ENCODE results near the gene SH2B3.

DNA sequence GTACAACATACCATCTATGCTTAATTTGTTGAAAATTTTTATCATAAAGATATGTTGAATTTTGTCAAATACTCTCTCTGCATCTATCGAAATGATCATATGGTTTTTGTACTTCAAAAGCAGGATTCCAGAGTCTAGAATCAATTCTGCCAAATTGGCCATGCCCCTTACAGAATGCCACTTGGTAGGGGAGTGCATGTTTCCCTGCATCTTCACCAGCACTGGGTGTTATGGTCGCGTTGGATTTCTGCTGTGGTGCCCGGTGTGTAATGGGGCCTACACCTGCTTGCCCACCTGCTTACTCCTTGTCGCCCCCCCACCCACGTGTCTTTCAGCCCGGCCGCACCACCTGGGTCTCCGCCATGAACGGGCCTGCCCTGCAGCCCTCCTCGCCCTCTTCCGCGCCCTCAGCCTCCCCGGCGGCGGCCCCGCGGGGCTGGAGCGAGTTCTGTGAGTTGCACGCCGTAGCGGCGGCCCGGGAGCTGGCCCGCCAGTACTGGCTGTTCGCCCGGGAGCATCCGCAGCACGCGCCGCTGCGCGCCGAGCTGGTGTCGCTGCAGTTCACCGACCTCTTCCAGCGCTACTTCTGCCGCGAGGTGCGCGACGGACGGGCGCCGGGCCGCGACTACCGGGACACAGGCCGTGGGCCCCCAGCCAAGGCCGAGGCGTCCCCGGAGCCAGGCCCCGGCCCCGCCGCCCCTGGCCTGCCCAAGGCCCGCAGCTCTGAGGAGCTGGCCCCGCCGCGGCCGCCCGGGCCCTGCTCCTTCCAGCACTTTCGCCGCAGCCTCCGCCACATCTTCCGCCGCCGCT lies 12.3 kb downstream of the SH2B3 start:
- TF ChIP-seq EZH2 (IDR thresholded peaks at IDR 0.05; ENCODE audit: low read depth, unreplicated experiment) = no peak
- no peak for TF ChIP-seq CTCF (conservative IDR thresholded peaks at IDR 0.05; ENCODE audit: low read depth in 2 of 2)
- no peak for TF ChIP-seq REST (IDR thresholded peaks at IDR 0.05; ENCODE audit: unreplicated experiment)
- TF ChIP-seq CREB1 (CRISPR knock-in tag; IDR thresholded peaks at IDR 0.05; ENCODE audit: low read depth) = no peak
- no peak for TF ChIP-seq POLR2AphosphoS5 (IDR thresholded peaks at IDR 0.05; ENCODE audit: low read depth)
- no peak for TF ChIP-seq STAT1 (IDR thresholded peaks at IDR 0.05; ENCODE audit: unreplicated experiment)
- TF ChIP-seq JUNB (IDR thresholded peaks at IDR 0.05; ENCODE audit: unreplicated experiment) = no peak
- TF ChIP-seq, protein P1, sequence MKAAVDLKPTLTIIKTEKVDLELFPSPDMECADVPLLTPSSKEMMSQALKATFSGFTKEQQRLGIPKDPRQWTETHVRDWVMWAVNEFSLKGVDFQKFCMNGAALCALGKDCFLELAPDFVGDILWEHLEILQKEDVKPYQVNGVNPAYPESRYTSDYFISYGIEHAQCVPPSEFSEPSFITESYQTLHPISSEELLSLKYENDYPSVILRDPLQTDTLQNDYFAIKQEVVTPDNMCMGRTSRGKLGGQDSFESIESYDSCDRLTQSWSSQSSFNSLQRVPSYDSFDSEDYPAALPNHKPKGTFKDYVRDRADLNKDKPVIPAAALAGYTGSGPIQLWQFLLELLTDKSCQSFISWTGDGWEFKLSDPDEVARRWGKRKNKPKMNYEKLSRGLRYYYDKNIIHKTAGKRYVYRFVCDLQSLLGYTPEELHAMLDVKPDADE (IDR thresholded peaks at IDR 0.05) = no peak
- no peak for TF ChIP-seq EZH2phosphoT487 (IDR thresholded peaks at IDR 0.05; ENCODE audit: unreplicated experiment)
- TF ChIP-seq NANOG (IDR thresholded peaks at IDR 0.05; ENCODE audit: borderline replicate concordance) = no peak
- TF ChIP-seq, protein P2, sequence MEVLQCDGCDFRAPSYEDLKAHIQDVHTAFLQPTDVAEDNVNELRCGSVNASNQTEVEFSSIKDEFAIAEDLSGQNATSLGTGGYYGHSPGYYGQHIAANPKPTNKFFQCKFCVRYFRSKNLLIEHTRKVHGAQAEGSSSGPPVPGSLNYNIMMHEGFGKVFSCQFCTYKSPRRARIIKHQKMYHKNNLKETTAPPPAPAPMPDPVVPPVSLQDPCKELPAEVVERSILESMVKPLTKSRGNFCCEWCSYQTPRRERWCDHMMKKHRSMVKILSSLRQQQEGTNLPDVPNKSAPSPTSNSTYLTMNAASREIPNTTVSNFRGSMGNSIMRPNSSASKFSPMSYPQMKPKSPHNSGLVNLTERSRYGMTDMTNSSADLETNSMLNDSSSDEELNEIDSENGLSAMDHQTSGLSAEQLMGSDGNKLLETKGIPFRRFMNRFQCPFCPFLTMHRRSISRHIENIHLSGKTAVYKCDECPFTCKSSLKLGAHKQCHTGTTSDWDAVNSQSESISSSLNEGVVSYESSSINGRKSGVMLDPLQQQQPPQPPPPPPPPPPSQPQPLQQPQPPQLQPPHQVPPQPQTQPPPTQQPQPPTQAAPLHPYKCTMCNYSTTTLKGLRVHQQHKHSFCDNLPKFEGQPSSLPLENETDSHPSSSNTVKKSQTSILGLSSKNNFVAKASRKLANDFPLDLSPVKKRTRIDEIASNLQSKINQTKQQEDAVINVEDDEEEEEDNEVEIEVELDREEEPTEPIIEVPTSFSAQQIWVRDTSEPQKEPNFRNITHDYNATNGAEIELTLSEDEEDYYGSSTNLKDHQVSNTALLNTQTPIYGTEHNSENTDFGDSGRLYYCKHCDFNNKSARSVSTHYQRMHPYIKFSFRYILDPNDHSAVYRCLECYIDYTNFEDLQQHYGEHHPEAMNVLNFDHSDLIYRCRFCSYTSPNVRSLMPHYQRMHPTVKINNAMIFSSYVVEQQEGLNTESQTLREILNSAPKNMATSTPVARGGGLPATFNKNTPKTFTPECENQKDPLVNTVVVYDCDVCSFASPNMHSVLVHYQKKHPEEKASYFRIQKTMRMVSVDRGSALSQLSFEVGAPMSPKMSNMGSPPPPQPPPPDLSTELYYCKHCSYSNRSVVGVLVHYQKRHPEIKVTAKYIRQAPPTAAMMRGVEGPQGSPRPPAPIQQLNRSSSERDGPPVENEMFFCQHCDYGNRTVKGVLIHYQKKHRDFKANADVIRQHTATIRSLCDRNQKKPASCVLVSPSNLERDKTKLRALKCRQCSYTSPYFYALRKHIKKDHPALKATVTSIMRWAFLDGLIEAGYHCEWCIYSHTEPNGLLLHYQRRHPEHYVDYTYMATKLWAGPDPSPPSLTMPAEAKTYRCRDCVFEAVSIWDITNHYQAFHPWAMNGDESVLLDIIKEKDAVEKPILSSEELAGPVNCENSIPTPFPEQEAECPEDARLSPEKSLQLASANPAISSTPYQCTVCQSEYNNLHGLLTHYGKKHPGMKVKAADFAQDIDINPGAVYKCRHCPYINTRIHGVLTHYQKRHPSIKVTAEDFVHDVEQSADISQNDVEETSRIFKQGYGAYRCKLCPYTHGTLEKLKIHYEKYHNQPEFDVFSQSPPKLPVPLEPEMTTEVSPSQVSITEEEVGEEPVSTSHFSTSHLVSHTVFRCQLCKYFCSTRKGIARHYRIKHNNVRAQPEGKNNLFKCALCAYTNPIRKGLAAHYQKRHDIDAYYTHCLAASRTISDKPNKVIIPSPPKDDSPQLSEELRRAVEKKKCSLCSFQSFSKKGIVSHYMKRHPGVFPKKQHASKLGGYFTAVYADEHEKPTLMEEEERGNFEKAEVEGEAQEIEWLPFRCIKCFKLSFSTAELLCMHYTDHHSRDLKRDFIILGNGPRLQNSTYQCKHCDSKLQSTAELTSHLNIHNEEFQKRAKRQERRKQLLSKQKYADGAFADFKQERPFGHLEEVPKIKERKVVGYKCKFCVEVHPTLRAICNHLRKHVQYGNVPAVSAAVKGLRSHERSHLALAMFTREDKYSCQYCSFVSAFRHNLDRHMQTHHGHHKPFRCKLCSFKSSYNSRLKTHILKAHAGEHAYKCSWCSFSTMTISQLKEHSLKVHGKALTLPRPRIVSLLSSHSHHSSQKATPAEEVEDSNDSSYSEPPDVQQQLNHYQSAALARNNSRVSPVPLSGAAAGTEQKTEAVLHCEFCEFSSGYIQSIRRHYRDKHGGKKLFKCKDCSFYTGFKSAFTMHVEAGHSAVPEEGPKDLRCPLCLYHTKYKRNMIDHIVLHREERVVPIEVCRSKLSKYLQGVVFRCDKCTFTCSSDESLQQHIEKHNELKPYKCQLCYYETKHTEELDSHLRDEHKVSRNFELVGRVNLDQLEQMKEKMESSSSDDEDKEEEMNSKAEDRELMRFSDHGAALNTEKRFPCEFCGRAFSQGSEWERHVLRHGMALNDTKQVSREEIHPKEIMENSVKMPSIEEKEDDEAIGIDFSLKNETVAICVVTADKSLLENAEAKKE (CRISPR knock-in tag; IDR thresholded peaks at IDR 0.05) = no peak
- TF ChIP-seq ZNF331 (CRISPR knock-in tag; IDR thresholded peaks at IDR 0.05; ENCODE audit: low read depth) = no peak

Measured in GM23338 (cell line).